ENCODE results near the gene CYP46A1. TPM values are rescaled to one million over a fixed set of nuclear protein-coding genes. Genes with fewer than 3 reads are reported as not detected.
A peak's percentile ranks its signal among the peaks of the same experiment; 100 is the strongest.

The CYP46A1 gene
- total RNA-seq, 4 donors from 2014 or later: 0.13 to 4.7 (median 0.55) TPM; not detected in 1

GRCh38 chr14:99716850-99717681 lies 33.0 kb downstream of the CYP46A1 start:
- TF ChIP-seq POLR2A (IDR thresholded peaks at IDR 0.05): no peak
- TF ChIP-seq, protein P1, sequence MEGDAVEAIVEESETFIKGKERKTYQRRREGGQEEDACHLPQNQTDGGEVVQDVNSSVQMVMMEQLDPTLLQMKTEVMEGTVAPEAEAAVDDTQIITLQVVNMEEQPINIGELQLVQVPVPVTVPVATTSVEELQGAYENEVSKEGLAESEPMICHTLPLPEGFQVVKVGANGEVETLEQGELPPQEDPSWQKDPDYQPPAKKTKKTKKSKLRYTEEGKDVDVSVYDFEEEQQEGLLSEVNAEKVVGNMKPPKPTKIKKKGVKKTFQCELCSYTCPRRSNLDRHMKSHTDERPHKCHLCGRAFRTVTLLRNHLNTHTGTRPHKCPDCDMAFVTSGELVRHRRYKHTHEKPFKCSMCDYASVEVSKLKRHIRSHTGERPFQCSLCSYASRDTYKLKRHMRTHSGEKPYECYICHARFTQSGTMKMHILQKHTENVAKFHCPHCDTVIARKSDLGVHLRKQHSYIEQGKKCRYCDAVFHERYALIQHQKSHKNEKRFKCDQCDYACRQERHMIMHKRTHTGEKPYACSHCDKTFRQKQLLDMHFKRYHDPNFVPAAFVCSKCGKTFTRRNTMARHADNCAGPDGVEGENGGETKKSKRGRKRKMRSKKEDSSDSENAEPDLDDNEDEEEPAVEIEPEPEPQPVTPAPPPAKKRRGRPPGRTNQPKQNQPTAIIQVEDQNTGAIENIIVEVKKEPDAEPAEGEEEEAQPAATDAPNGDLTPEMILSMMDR (IDR thresholded peaks at IDR 0.05): no peak
- no peak overlapping the region for H3K4me3 ChIP-seq (ENCODE audit: low read depth, poor library complexity, severe bottlenecking)
- peak in 1 of 2 donors; percentile 72 for DNase-seq (ENCODE audit: low spot score in 2 of 2)
- intact Hi-C loops (cut with DNase I; ENCODE audit: low total_unique reads): no loop called here
- 94 to 95% methylated on average over 14 of the region's 14 CpGs for WGBS, 2 donors

GRCh38 chr14:99717682-99718013 lies 33.5 kb downstream of the CYP46A1 start:
- no peak for DNase-seq (ENCODE audit: low spot score in 2 of 2)
- H3K4me3 ChIP-seq (ENCODE audit: low read depth, poor library complexity, severe bottlenecking): no peak overlapping the region
- intact Hi-C loops (cut with DNase I; ENCODE audit: low total_unique reads): no loop called here
- 79 to 84% methylated on average over 5 of the region's 5 CpGs for WGBS, 2 donors
- TF ChIP-seq, protein P1 (IDR thresholded peaks at IDR 0.05): no peak
- no peak for TF ChIP-seq POLR2A (IDR thresholded peaks at IDR 0.05)

DNA sequence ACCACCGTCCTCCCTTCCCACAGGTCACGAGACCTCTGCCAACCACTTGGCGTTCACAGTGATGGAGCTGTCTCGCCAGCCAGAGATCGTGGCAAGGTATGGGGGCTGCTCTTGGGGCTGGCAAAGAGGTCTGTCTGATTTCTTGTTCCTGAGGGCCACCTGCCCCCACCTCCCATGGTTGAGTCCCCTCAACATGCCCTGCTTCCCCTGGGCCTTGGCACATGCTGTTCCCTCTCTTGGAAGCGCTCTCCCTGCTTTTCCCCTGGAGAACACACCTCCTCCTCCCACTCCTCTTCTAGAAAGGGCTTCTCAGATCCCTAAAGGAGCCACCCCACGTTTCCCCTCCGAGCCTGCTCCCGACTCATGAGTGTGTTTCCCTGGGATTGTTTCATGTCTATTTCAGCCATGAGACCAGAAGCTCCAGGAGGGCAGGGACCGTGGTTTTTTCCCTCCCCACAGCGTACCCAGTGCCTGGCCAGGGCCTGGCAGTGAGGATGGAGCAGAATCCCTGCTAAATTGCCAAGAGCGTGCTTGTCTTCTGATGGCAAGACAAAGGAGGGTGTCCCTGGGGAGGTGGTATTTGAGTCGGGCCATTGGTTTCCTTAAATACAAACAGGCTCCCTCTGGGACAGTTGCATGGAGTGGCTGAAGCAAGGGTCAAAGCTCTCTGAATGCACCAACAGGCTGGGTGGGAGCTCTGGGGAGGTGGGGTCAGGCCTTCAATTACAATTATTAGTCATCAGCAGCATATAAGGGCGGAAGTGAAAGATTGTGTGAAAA lies 34.1 kb downstream of the CYP46A1 start:
- peak in 1 of 2 donors; percentile 81 for DNase-seq (ENCODE audit: low spot score in 2 of 2)
- 62 to 76% methylated on average over 10 to 14 of the region's 14 CpGs for WGBS, 2 donors
- TF ChIP-seq, protein P1 (IDR thresholded peaks at IDR 0.05): no peak
- no peak for TF ChIP-seq POLR2A (IDR thresholded peaks at IDR 0.05)
- intact Hi-C loops (cut with DNase I; ENCODE audit: low total_unique reads): no loop called here
- H3K4me3 ChIP-seq (ENCODE audit: low read depth, poor library complexity, severe bottlenecking): no peak overlapping the region

- DNase-seq (ENCODE audit: low spot score in 2 of 2): peak in 1 of 2 donors; percentile 74
- 83 to 85% methylated on average over 5 of the region's 5 CpGs for WGBS, 2 donors
- intact Hi-C loops (cut with DNase I; ENCODE audit: low total_unique reads): no loop called here
- H3K4me3 ChIP-seq (ENCODE audit: low read depth, poor library complexity, severe bottlenecking): no peak overlapping the region
- TF ChIP-seq, protein P1 (IDR thresholded peaks at IDR 0.05): no peak
- TF ChIP-seq POLR2A (IDR thresholded peaks at IDR 0.05): no peak
These were observed 34.7 kb downstream of the CYP46A1 start for GRCh38 chr14:99718811-99719192.

- DNase-seq (ENCODE audit: low spot score in 2 of 2): peak in 1 of 2 donors; percentile 73
- intact Hi-C loops (cut with DNase I; ENCODE audit: low total_unique reads): no loop called here
- TF ChIP-seq POLR2A (IDR thresholded peaks at IDR 0.05): no peak
- TF ChIP-seq, protein P1 (IDR thresholded peaks at IDR 0.05): no peak
- H3K4me3 ChIP-seq (ENCODE audit: low read depth, poor library complexity, severe bottlenecking): no peak overlapping the region
- 91 to 96% methylated on average over 18 of the region's 18 CpGs for WGBS, 2 donors
These were observed 37.1 kb downstream of the CYP46A1 start for GRCh38 chr14:99720941-99721791.
